NB4 (cell line): ENCODE measurements around the gene MKRN1.

Experiments
- CTCF ChIP-seq: IDR thresholded peaks from one replicate; pipeline ENCODE4 v1.5.1; 2012; ENCODE audit warnings: low read depth, low read length
- MAX ChIP-seq: IDR thresholded peaks from 2 replicates; pipeline ENCODE4 v1.6.1; 2011; ENCODE audit warnings: low read depth, low read length
- POLR2A ChIP-seq: IDR thresholded peaks from 2 replicates; pipeline ENCODE4 v1.6.1; 2011; ENCODE audit warnings: mild to moderate bottlenecking; ENCODE audit not compliant: insufficient read length; ENCODE audit errors: extremely low read depth

DNA sequence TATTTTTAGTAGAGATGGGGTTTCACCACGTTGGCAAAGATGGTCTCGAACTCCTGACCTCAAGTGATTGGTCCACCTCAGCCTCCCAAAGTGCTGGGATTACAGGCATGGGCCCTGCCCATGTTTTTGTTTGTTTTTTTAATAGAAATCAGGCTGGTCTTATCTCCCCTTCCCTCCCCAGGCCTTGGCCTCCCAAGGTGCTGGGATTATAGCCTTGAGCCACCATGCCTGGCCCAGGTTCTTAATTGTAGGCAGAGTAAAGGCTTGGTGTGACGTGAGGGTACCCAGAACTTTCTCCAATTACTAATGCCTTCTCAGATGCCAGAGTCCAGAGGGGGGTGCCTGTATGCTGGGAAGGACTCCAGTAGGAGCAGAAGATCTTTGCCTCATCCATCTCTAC, 5.2 kb upstream of the MKRN1 start:
- TF ChIP-seq CTCF (no peak), POLR2A (no peak), MAX (no peak)
